Omental fat pad (tissue), 4 donors: ENCODE data around the gene PTPRD. TPM values are rescaled to one million over a fixed set of nuclear protein-coding genes. Genes with fewer than 3 reads are reported as not detected.

ENCODE experiments used
- ATAC-seq: fragments of 150-250 bp; one replicate; pipeline ENCODE4 v1.9.1; 2016; ENCODE audit warnings: mild to moderate bottlenecking, moderate library complexity; ENCODE audit not compliant: low FRiP score
- DNase-seq: peaks from one replicate; pipeline ENCODE4 v3.0.0-alpha.2; 2019; ENCODE audit warnings: low spot score
- CTCF ChIP-seq, 3 donors: fragments of 450-650 bp; IDR thresholded peaks; one replicate each; pipeline ENCODE4 v1.5.1; 2016 to 2017; ENCODE audit warnings: antibody characterized with exemption in 3 of 3, mild to moderate bottlenecking in 3 of 3, moderate library complexity in 2 of 3
- total RNA-seq, 4 donors: library from RNA; depleted of rRNA; stranded (reverse); fragments of >200 nt; gene quantifications; one replicate each; pipeline ENCODE4 v1.1.0, GENCODE V29; 2016

Gene PTPRD
- total RNA-seq, 4 donors from 2014 or later = 3.5 to 34.2 (median 11.2) TPM

GRCh38 chr9:8717146-8717545 lies 1895.7 kb downstream of the PTPRD start:
- no peak for TF ChIP-seq CTCF (IDR thresholded peaks at IDR 0.05)
- no peak for ATAC-seq
- DNase-seq = no peak

- no peak for TF ChIP-seq CTCF (IDR thresholded peaks at IDR 0.05)
- ATAC-seq (no peak), DNase-seq (no peak)
Measured at GRCh38 chr9:8715788-8716187, 1897.0 kb downstream of the PTPRD start.

GRCh38 chr9:8713811-8714165 lies 1899.0 kb downstream of the PTPRD start:
- ATAC-seq (no peak), DNase-seq (no peak)
- TF ChIP-seq CTCF (IDR thresholded peaks at IDR 0.05) = no peak

- ATAC-seq (no peak), DNase-seq (no peak)
- no peak for TF ChIP-seq CTCF (IDR thresholded peaks at IDR 0.05)
Measured at GRCh38 chr9:8713149-8713810, 1899.5 kb downstream of the PTPRD start.

- no peak for TF ChIP-seq CTCF (IDR thresholded peaks at IDR 0.05)
- no peak for ATAC-seq
- DNase-seq = no peak
Measured at GRCh38 chr9:8709731-8710130, 1903.1 kb downstream of the PTPRD start.

GRCh38 chr9:8708728-8709127 lies 1904.1 kb downstream of the PTPRD start:
- DNase-seq = no peak
- no peak for TF ChIP-seq CTCF (IDR thresholded peaks at IDR 0.05)
- no peak for ATAC-seq

GRCh38 chr9:8706998-8707397 lies 1905.8 kb downstream of the PTPRD start:
- DNase-seq (no peak), ATAC-seq (no peak)
- TF ChIP-seq CTCF (IDR thresholded peaks at IDR 0.05) = no peak
